HG03460 (cell line): Measurements from ENCODE around the gene COMT.
"Not testable (repeated sequence)": the region's sequence is repeated elsewhere in the genome, so short reads cannot be mapped to it uniquely, and the experiment has no call there.

ENCODE experiments used
- ATAC-seq: cut with Tn5 transposase; IDR thresholded peaks from one replicate; pipeline ENCODE4 v1.9.1; 2021; ENCODE audit not compliant: unreplicated experiment

COMT gene

GRCh38 chr22:19941365-19942082 is at the start of gene COMT, which contains the start of gene TXNRD2:
Gene COMT (plus strand): TSS chr22:19941772. CDS start chr22:19962527, 20,755 bp downstream.
Gene TXNRD2 (minus strand): TSS chr22:19941818. CDS start chr22:19941803, 15 bp downstream.
- peak; percentile 55 for ATAC-seq

GRCh38 chr22:19892257-19892879 is 49.2 kb upstream of the COMT start:
- no peak for ATAC-seq

- ATAC-seq: no peak
Observed at GRCh38 chr22:19892925-19893324, 48.6 kb upstream of the COMT start.

GRCh38 chr22:19893363-19893762 is 48.2 kb upstream of the COMT start:
- no peak for ATAC-seq

- ATAC-seq: no peak
Observed at GRCh38 chr22:19895160-19895849, 46.3 kb upstream of the COMT start.

- no peak for ATAC-seq
Observed at GRCh38 chr22:19896665-19897355, 44.8 kb upstream of the COMT start.

- no peak for ATAC-seq
Observed at GRCh38 chr22:19897726-19898125, 43.8 kb upstream of the COMT start.

- no peak for ATAC-seq
Observed at GRCh38 chr22:19898145-19898544, 43.4 kb upstream of the COMT start.

GRCh38 chr22:19898831-19899567 is 42.6 kb upstream of the COMT start:
- no peak for ATAC-seq

GRCh38 chr22:19900707-19901436 is 40.7 kb upstream of the COMT start:
- no peak for ATAC-seq

GRCh38 chr22:19901577-19902244 is 39.9 kb upstream of the COMT start:
- no peak for ATAC-seq

- ATAC-seq: no peak
Observed at GRCh38 chr22:19902245-19902715, 39.3 kb upstream of the COMT start.

GRCh38 chr22:19903031-19903430 is 38.5 kb upstream of the COMT start:
- ATAC-seq: no peak

- no peak for ATAC-seq
Observed at GRCh38 chr22:19903513-19903912, 38.1 kb upstream of the COMT start.

- no peak for ATAC-seq
Observed at GRCh38 chr22:19904174-19904856, 37.3 kb upstream of the COMT start.

- no peak for ATAC-seq
Observed at GRCh38 chr22:19904935-19905334, 36.6 kb upstream of the COMT start.

- no peak for ATAC-seq
Observed at GRCh38 chr22:19905347-19906276, 36.0 kb upstream of the COMT start.

GRCh38 chr22:19906864-19907263 is 34.7 kb upstream of the COMT start:
- not testable (repeated sequence) for ATAC-seq
